H9 (cell line): ENCODE results near the gene RNPEP. TPM values are rescaled to one million over a fixed set of nuclear protein-coding genes. Genes with fewer than 3 reads are reported as not detected.

ENCODE experiments used
- DNase-seq: peaks from one replicate; pipeline ENCODE4 v3.0.0-alpha.2; 2017
- H2AFZ ChIP-seq: one replicate; pipeline ENCODE4 v1.6.1; 2013; ENCODE audit warnings: mild to moderate bottlenecking, low read length, control low read depth, moderate library complexity
- H2AK5ac ChIP-seq: 2 replicates; pipeline ENCODE4 v1.6.1; 2013; ENCODE audit warnings: low read length, control low read depth, mixed read lengths; ENCODE audit not compliant: insufficient read length
- H2BK120ac ChIP-seq: one replicate; pipeline ENCODE4 v1.6.1; 2013; ENCODE audit warnings: low read depth, mild to moderate bottlenecking, low read length, control low read depth, inconsistent platforms; ENCODE audit not compliant: poor library complexity, severe bottlenecking
- H2BK12ac ChIP-seq: 2 replicates; pipeline ENCODE4 v1.6.1; 2013; ENCODE audit warnings: low read length, control low read depth, mixed read lengths, low read depth; ENCODE audit not compliant: insufficient read length
- H2BK15ac ChIP-seq: 2 replicates; pipeline ENCODE4 v1.6.1; 2013; ENCODE audit warnings: low read depth, low read length, control low read depth
- H2BK20ac ChIP-seq: one replicate; pipeline ENCODE4 v1.6.1; 2013; ENCODE audit warnings: low read depth, mild to moderate bottlenecking, low read length, control low read depth, inconsistent platforms; ENCODE audit not compliant: poor library complexity, severe bottlenecking
- H2BK5ac ChIP-seq: 2 replicates; pipeline ENCODE4 v1.6.1; 2013; ENCODE audit warnings: low read length, control low read depth, mixed read lengths; ENCODE audit not compliant: insufficient read length
- H3K14ac ChIP-seq: 2 replicates; pipeline ENCODE4 v1.6.1; 2013; ENCODE audit warnings: low read length, control low read depth; ENCODE audit not compliant: insufficient read depth
- H3K18ac ChIP-seq: 2 replicates; pipeline ENCODE4 v1.6.1; 2013; ENCODE audit warnings: low read depth, mild to moderate bottlenecking, mixed read lengths, low read length, control low read depth; ENCODE audit not compliant: insufficient read length
- H3K23ac ChIP-seq: 2 replicates; pipeline ENCODE4 v1.6.1; 2013; ENCODE audit warnings: low read length, control low read depth, mixed read lengths, low read depth; ENCODE audit not compliant: insufficient read length
- H3K23me2 ChIP-seq: 2 replicates; pipeline ENCODE4 v1.6.1; 2013; ENCODE audit warnings: low read depth, mild to moderate bottlenecking, mixed read lengths, low read length, control low read depth; ENCODE audit not compliant: insufficient read length, poor library complexity, severe bottlenecking
- H3K27ac ChIP-seq: 2 replicates; pipeline ENCODE4 v1.5.1; 2013; ENCODE audit warnings: low read length, control low read depth, mixed read lengths, low read depth; ENCODE audit not compliant: insufficient read length
- H3K27me3 ChIP-seq: 2 replicates; pipeline ENCODE4 v1.6.1; 2013; ENCODE audit warnings: low read length, control low read depth, inconsistent platforms; ENCODE audit not compliant: insufficient read depth
- H3K4ac ChIP-seq: 2 replicates; pipeline ENCODE4 v1.6.1; 2013; ENCODE audit warnings: low read depth, mild to moderate bottlenecking, control low read depth, inconsistent platforms, low read length, moderate library complexity
- H3K4me1 ChIP-seq: 2 replicates; pipeline ENCODE4 v1.6.1; 2013; ENCODE audit warnings: low read length, control low read depth, inconsistent platforms; ENCODE audit not compliant: insufficient read depth
- H3K4me2 ChIP-seq: 2 replicates; pipeline ENCODE4 v1.6.1; 2013; ENCODE audit warnings: low read length, control low read depth, mixed read lengths; ENCODE audit not compliant: insufficient read length, insufficient read depth
- H3K56ac ChIP-seq: 2 replicates; pipeline ENCODE4 v1.6.1; 2013; ENCODE audit warnings: low read depth, mild to moderate bottlenecking, mixed read lengths, low read length, control low read depth; ENCODE audit not compliant: insufficient read length
- H3K79me1 ChIP-seq: 2 replicates; pipeline ENCODE4 v1.6.1; 2013; ENCODE audit warnings: low read depth, mild to moderate bottlenecking, moderate library complexity, low read length, control low read depth, inconsistent platforms; ENCODE audit not compliant: insufficient read depth, poor library complexity, severe bottlenecking
- H3K79me2 ChIP-seq: 2 replicates; pipeline ENCODE4 v1.6.1; 2013; ENCODE audit warnings: low read length, control low read depth, inconsistent platforms; ENCODE audit not compliant: insufficient read depth
- H3K9ac ChIP-seq: 2 replicates; pipeline ENCODE4 v1.6.1; 2013; ENCODE audit warnings: low read length, control low read depth, mixed read lengths; ENCODE audit not compliant: insufficient read length; ENCODE audit errors: extremely low read depth
- H3K9me3 ChIP-seq: one replicate; pipeline ENCODE4 v1.6.1; 2013; ENCODE audit warnings: low read depth, low read length, inconsistent platforms; ENCODE audit not compliant: control insufficient read depth
- H3T11ph ChIP-seq: one replicate; pipeline ENCODE4 v1.6.1; 2013; ENCODE audit warnings: mild to moderate bottlenecking, low read length, control low read depth, inconsistent platforms
- H4K20me1 ChIP-seq: one replicate; pipeline ENCODE4 v1.6.1; 2013; ENCODE audit not compliant: control insufficient read depth, insufficient read length, insufficient read depth
- H4K5ac ChIP-seq: 2 replicates; pipeline ENCODE4 v1.6.1; 2013; ENCODE audit warnings: low read depth, mild to moderate bottlenecking, mixed read lengths, low read length, control low read depth; ENCODE audit not compliant: insufficient read length
- H4K8ac ChIP-seq: replicated peaks from 2 replicates; pipeline ENCODE4 v1.6.1; 2013; ENCODE audit warnings: low read length, control low read depth, mixed read lengths, low read depth; ENCODE audit not compliant: insufficient read length
- H4K91ac ChIP-seq: 2 replicates; pipeline ENCODE4 v1.6.1; 2013; ENCODE audit warnings: low read depth, mild to moderate bottlenecking, moderate library complexity, mixed read lengths, low read length, control low read depth; ENCODE audit not compliant: insufficient read length
- H3K27ac Mint-ChIP-seq, 3 experiments: 2 replicates in 2 of 3; 3 replicates in 1 of 3; pipeline ENCODE4 v1.8.0; 2020 to 2021; ENCODE audit warnings: mixed read lengths in 3 of 3, mild to moderate bottlenecking in 1 of 3, moderate library complexity in 1 of 3
- H3K27me3 Mint-ChIP-seq: 2 replicates; pipeline ENCODE4 v1.8.0; 2021; ENCODE audit warnings: low read depth, mild to moderate bottlenecking, moderate library complexity, mixed read lengths
- H3K36me3 Mint-ChIP-seq, 3 experiments: 2 replicates in 2 of 3; 3 replicates in 1 of 3; pipeline ENCODE4 v1.8.0; 2020 to 2021; ENCODE audit warnings: low read depth in 3 of 3, mixed read lengths in 3 of 3; ENCODE audit not compliant: insufficient read depth in 1 of 3
- H3K4me1 Mint-ChIP-seq, 2 experiments: 2 replicates each; pipeline ENCODE4 v1.8.0; 2020; ENCODE audit warnings: mixed read lengths in 2 of 2
- H3K4me3 Mint-ChIP-seq, 2 experiments: 2 replicates in 1 of 2; 3 replicates in 1 of 2; pipeline ENCODE4 v1.8.0; 2020 to 2021; ENCODE audit warnings: mild to moderate bottlenecking in 2 of 2, mixed read lengths in 2 of 2, moderate library complexity in 1 of 2
- H3K9me3 Mint-ChIP-seq, 2 experiments: 2 replicates in 1 of 2; 3 replicates in 1 of 2; pipeline ENCODE4 v1.8.0; 2020; ENCODE audit warnings: mild to moderate bottlenecking in 2 of 2, mixed read lengths in 2 of 2, moderate library complexity in 1 of 2
- WGBS: extraction: QIAGEN DNeasy Blood & Tissue Kit; methylation state at CpG from one replicate; pipeline ENCODE4 v1.1.7; 2013; ENCODE audit warnings: missing lambda C conversion rate, low lambda C conversion rate, mixed read lengths; ENCODE audit not compliant: insufficient read length; ENCODE audit errors: extremely low coverage; 5-methylcytosine and 5-hydroxymethylcytosine counted together
- total RNA-seq: library from RNA; stranded (reverse); gene quantifications from 2 replicates; pipeline ENCODE4 v1.2.1, GENCODE V29; 2021
- TF ChIP-seq, protein P1 (sequence below): fragments of 200-600 bp; sonication (generic); conservative IDR thresholded peaks from 3 replicates; pipeline ENCODE4 v1.8.0; 2021; ENCODE audit warnings: antibody characterized with exemption, mild to moderate bottlenecking

The RNPEP gene
- total RNA-seq, 1 experiment from 2014 or later = 49.9 TPM

DNA sequence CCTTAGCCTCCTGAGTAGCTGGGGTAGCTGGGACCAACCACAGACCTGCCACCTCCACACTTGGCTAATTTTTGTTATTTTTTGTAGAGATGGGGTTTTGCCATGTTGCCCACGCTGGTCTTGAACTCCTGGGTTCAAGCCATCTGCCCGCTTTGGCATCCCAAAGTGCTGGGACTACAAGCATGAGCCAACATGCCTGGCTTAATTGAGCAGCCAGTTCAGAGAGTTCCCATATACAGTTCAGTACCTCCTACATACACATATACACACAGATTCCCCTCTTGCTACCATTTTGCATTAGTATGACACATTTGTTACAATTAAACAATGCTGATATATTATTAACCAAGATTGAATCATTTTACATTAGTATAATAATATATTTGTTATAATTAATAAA, 2.9 kb downstream of the RNPEP start:
- Mint-ChIP-seq H3K9me3 (no peaks in the 10 kb centered on the region), H3K27me3 (peaks cover 11% of the 10 kb centered on the region), H3K27ac (no peak overlapping the region), H3K36me3 (peaks cover 13 to 28% (median 15%) of the 10 kb centered on the region in 3 experiments), H3K4me3 (no peak overlapping the region), H3K4me1 (peaks cover 18 to 21% of the 10 kb centered on the region in 2 experiments)
- H4K20me1 ChIP-seq = no peaks in the 10 kb centered on the region
- no CpG with 5 or more reads among the region's 2 CpGs for WGBS
- no peak overlapping the region for H2AK5ac ChIP-seq
- no peaks in the 10 kb centered on the region for H3K9me3 ChIP-seq
- H2BK20ac ChIP-seq = no peak overlapping the region
- no peak overlapping the region for H4K8ac ChIP-seq
- DNase-seq = no peak
- H3K4me2 ChIP-seq = no peak overlapping the region
- H3K23ac ChIP-seq = no peak overlapping the region
- no peak overlapping the region for H3K56ac ChIP-seq
- no peak overlapping the region for H3K18ac ChIP-seq
- no peak overlapping the region for H2BK12ac ChIP-seq
- H3K4me1 ChIP-seq = no peaks in the 10 kb centered on the region; the same call in 1 of the 2 replicates
- no peak overlapping the region for H3K4ac ChIP-seq
- no peak overlapping the region for H4K5ac ChIP-seq
- H3K9ac ChIP-seq = no peak overlapping the region
- no peak overlapping the region for H3T11ph ChIP-seq
- no peak overlapping the region for H2BK120ac ChIP-seq
- no peaks in the 10 kb centered on the region; the same call in 1 of the 2 replicates for H3K27me3 ChIP-seq
- TF ChIP-seq, protein P1, sequence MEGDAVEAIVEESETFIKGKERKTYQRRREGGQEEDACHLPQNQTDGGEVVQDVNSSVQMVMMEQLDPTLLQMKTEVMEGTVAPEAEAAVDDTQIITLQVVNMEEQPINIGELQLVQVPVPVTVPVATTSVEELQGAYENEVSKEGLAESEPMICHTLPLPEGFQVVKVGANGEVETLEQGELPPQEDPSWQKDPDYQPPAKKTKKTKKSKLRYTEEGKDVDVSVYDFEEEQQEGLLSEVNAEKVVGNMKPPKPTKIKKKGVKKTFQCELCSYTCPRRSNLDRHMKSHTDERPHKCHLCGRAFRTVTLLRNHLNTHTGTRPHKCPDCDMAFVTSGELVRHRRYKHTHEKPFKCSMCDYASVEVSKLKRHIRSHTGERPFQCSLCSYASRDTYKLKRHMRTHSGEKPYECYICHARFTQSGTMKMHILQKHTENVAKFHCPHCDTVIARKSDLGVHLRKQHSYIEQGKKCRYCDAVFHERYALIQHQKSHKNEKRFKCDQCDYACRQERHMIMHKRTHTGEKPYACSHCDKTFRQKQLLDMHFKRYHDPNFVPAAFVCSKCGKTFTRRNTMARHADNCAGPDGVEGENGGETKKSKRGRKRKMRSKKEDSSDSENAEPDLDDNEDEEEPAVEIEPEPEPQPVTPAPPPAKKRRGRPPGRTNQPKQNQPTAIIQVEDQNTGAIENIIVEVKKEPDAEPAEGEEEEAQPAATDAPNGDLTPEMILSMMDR = no peak
- peaks cover 7% of the 10 kb centered on the region; the same call in 1 of the 2 replicates for H3K79me2 ChIP-seq
- H3K23me2 ChIP-seq = peaks cover 9% of the 10 kb centered on the region
- no peak overlapping the region for H4K91ac ChIP-seq
- no peak overlapping the region for H2BK5ac ChIP-seq
- H3K79me1 ChIP-seq = peaks cover 3% of the 10 kb centered on the region
- H3K14ac ChIP-seq = no peak overlapping the region
- no peak overlapping the region for H2BK15ac ChIP-seq
- no peak overlapping the region for H2AFZ ChIP-seq
- no peak overlapping the region for H3K27ac ChIP-seq
